Fibroblast of mammary gland (primary cell): Measurements from ENCODE around the gene SAXO1.
A peak's percentile ranks its signal among the peaks of the same experiment; 100 is the strongest.

Experiments used
- DNase-seq: peaks from one replicate; pipeline ENCODE4 v3.0.0-alpha.2; 2010; ENCODE audit warnings: low read depth
- H3K4me3 ChIP-seq: 2 replicates; pipeline ENCODE4 v1.5.1; 2011; ENCODE audit warnings: low read depth, mild to moderate bottlenecking, low read length, moderate library complexity; ENCODE audit not compliant: control insufficient read depth
- CTCF ChIP-seq: conservative IDR thresholded peaks from 2 replicates; pipeline ENCODE4 v1.5.1; 2011; ENCODE audit warnings: low read depth, low read length, inconsistent platforms; ENCODE audit not compliant: control insufficient read depth, insufficient read depth

SAXO1 gene

GRCh38 chr9:19033015-19033414 lies at the start of gene SAXO1:
Gene SAXO1 (minus strand): TSS chr9:19033209. CDS start chr9:19032908, 301 bp downstream.
- H3K4me3 ChIP-seq, result no peak within 1 kb of the TSS
- TF ChIP-seq CTCF, result no peak
- DNase-seq, result no peak

- no peak overlapping the region for H3K4me3 ChIP-seq
- no peak for TF ChIP-seq CTCF
- peak; percentile 10 for DNase-seq
These were observed 41.8 kb upstream of the SAXO1 start for GRCh38 chr9:19074836-19075235.

GRCh38 chr9:19074229-19074628 lies 41.2 kb upstream of the SAXO1 start:
- no peak overlapping the region for H3K4me3 ChIP-seq
- no peak for DNase-seq
- TF ChIP-seq CTCF, result no peak

GRCh38 chr9:19057033-19057432 lies 24.0 kb upstream of the SAXO1 start:
- H3K4me3 ChIP-seq, result no peak overlapping the region
- no peak for DNase-seq
- no peak for TF ChIP-seq CTCF

- no peak for DNase-seq
- peak overlapping the region; percentile 96 for H3K4me3 ChIP-seq
- TF ChIP-seq CTCF, result no peak
These were observed 17.9 kb upstream of the SAXO1 start for GRCh38 chr9:19050637-19051591.

GRCh38 chr9:19049917-19050636 lies 17.1 kb upstream of the SAXO1 start:
- no peak for TF ChIP-seq CTCF
- peak; percentile 40 for DNase-seq
- H3K4me3 ChIP-seq, result peak overlapping the region; percentile 96
